Keratinocyte (primary cell): ENCODE data around the gene PLA2G2F. TPM values are rescaled to one million over a fixed set of nuclear protein-coding genes. Genes with fewer than 3 reads are reported as not detected.

Experiments
- DNase-seq: peaks from one replicate; pipeline ENCODE4 v3.0.0-alpha.2; 2011; ENCODE audit warnings: low read depth, missing footprints, low spot score
- FAIRE-seq: peaks from 2 replicates; lab custom pipeline; 2011; peaks lifted over from hg19 to GRCh38; lab: Jason Lieb, UNC
- H2AFZ ChIP-seq: 2 replicates; pipeline ENCODE4 v1.6.0; 2012; ENCODE audit warnings: low read length, control low read depth, inconsistent platforms; ENCODE audit not compliant: control insufficient read depth
- H3K27ac ChIP-seq: 2 replicates; pipeline ENCODE4 v1.5.1; 2011; ENCODE audit warnings: low read length; ENCODE audit not compliant: control insufficient read depth, insufficient read depth
- H3K27me3 ChIP-seq: 3 replicates; pipeline ENCODE4 v1.6.0; 2011; ENCODE audit warnings: low read length; ENCODE audit not compliant: control insufficient read depth, insufficient read depth; ENCODE audit errors: extremely low read depth
- H3K36me3 ChIP-seq, 2 experiments: 2 replicates in 1 of 2; 3 replicates in 1 of 2; pipeline ENCODE4 v1.5.1; 2011; ENCODE audit warnings: low read length in 2 of 2, mild to moderate bottlenecking in 1 of 2; ENCODE audit not compliant: control insufficient read depth in 2 of 2, insufficient read depth in 2 of 2; ENCODE audit errors: extremely low read depth in 1 of 2
- H3K4me1 ChIP-seq: 3 replicates; pipeline ENCODE4 v1.5.1; 2011; ENCODE audit warnings: low read length; ENCODE audit not compliant: control insufficient read depth, insufficient read depth; ENCODE audit errors: extremely low read depth
- H3K4me2 ChIP-seq: 3 replicates; pipeline ENCODE4 v1.6.0; 2011; ENCODE audit warnings: low read depth, low read length; ENCODE audit not compliant: control insufficient read depth, insufficient read depth; ENCODE audit errors: extremely low read depth
- H3K4me3 ChIP-seq, 3 experiments: fragments of 200-600 bp in 1 of 3; sonication (generic) in 1 of 3; 2 replicates in 2 of 3; 3 replicates in 1 of 3; pipeline ENCODE4 v1.5.1; 2011 to 2016; ENCODE audit warnings: low read length in 3 of 3, mild to moderate bottlenecking in 3 of 3, control low read depth in 2 of 3, inconsistent platforms in 1 of 3, low read depth in 1 of 3, mixed read lengths in 1 of 3, mixed run types in 1 of 3, moderate library complexity in 1 of 3; ENCODE audit not compliant: control insufficient read depth in 2 of 3, insufficient read depth in 2 of 3; ENCODE audit errors: extremely low read depth in 1 of 3
- H3K79me2 ChIP-seq: 2 replicates; pipeline ENCODE4 v1.6.0; 2012; ENCODE audit warnings: low read length; ENCODE audit not compliant: control insufficient read depth, insufficient read depth
- H3K9ac ChIP-seq: 3 replicates; pipeline ENCODE4 v1.6.0; 2011; ENCODE audit warnings: low read length; ENCODE audit not compliant: control insufficient read depth, insufficient read depth; ENCODE audit errors: extremely low read depth
- H3K9me1 ChIP-seq: 3 replicates; pipeline ENCODE4 v1.6.0; 2011; ENCODE audit warnings: low read length; ENCODE audit not compliant: control insufficient read depth, insufficient read depth; ENCODE audit errors: extremely low read depth
- H3K9me3 ChIP-seq: 2 replicates; pipeline ENCODE4 v1.5.1; 2012; ENCODE audit warnings: low read depth, low read length; ENCODE audit not compliant: control insufficient read depth
- H4K20me1 ChIP-seq: 3 replicates; pipeline ENCODE4 v1.6.0; 2011; ENCODE audit warnings: low read length; ENCODE audit not compliant: control insufficient read depth, insufficient read depth; ENCODE audit errors: extremely low read depth
- CTCF ChIP-seq, 3 experiments: IDR thresholded peaks in 1 of 3; conservative IDR thresholded peaks in 1 of 3; optimal IDR thresholded peaks in 1 of 3; 2 replicates in 2 of 3; 3 replicates in 1 of 3; pipeline versions ENCODE3 to v1.5.1; 2011; ENCODE audit warnings: low read length in 3 of 3, mild to moderate bottlenecking in 3 of 3, moderate library complexity in 2 of 3, control low read depth in 1 of 3, inconsistent platforms in 1 of 3; ENCODE audit not compliant: insufficient read depth in 2 of 3; ENCODE audit errors: extremely low read depth in 1 of 3
- EZH2 ChIP-seq: IDR thresholded peaks from one replicate; pipeline ENCODE4 v1.6.1; 2012; ENCODE audit warnings: inconsistent platforms, mild to moderate bottlenecking, low read length, moderate library complexity
- dilution Hi-C: fragments of 300-500 bp; cut with MboI; formaldehyde crosslinking; loops from one replicate; pipeline ENCODE4 v1.7.0; 2020; ENCODE audit warnings: low sequenced_read_pairs; ENCODE audit not compliant: extremely low pct_ligation_motif_present
- polyA plus RNA-seq, 5 experiments: library from polyadenylated mRNA; depleted of rRNA in 3 of 5; stranded (reverse) in 3 of 5; stranded (forward) in 1 of 5; unstranded in 1 of 5; fragments of >200 nt; gene quantifications; 1 replicate in 1 of 5; 2 replicates in 3 of 5; 3 replicates in 1 of 5; pipeline versions ENCODE4 v1.2.1 to v1.2.3, GENCODE V29; 2011 to 2012; ENCODE audit warnings: missing spikeins in 2 of 5, low read depth in 1 of 5, low replicate concordance in 1 of 5

Gene PLA2G2F
- polyA plus RNA-seq, 1 donor (not counting 4 experiments of a cell fraction or from before 2014, with no cell fraction given): 0.26 TPM

- H3K4me2 ChIP-seq: no peak overlapping the region
- no peak overlapping the region for H3K4me3 ChIP-seq
- H3K36me3 ChIP-seq: no peaks in the 10 kb centered on the region
- no peaks in the 10 kb centered on the region for H3K9me1 ChIP-seq
- H3K4me1 ChIP-seq: peaks cover 13% of the 10 kb centered on the region
- H3K9ac ChIP-seq: no peak overlapping the region
- no peak overlapping the region for H3K27ac ChIP-seq
- H4K20me1 ChIP-seq: no peaks in the 10 kb centered on the region
- H3K9me3 ChIP-seq: no peaks in the 10 kb centered on the region
- DNase-seq (no peak), FAIRE-seq (no peak)
- no peak overlapping the region for H2AFZ ChIP-seq
- H3K79me2 ChIP-seq: no peaks in the 10 kb centered on the region
- no peaks in the 10 kb centered on the region for H3K27me3 ChIP-seq
- dilution Hi-C loops: no loop called here
- TF ChIP-seq EZH2: no peak
- TF ChIP-seq CTCF (optimal IDR thresholded peaks at IDR 0.05 in 1 of 3, IDR thresholded peaks at IDR 0.05 in 1 of 3, conservative IDR thresholded peaks at IDR 0.05 in 1 of 3; ENCODE audit: extremely low read depth in 1 of 3, insufficient read depth in 2 of 3, low read length in 3 of 3): no peak
These were observed 30.6 kb upstream of the PLA2G2F start for GRCh38 chr1:20108366-20109123.

GRCh38 chr1:20109223-20109856 is 29.8 kb upstream of the PLA2G2F start:
- no peaks in the 10 kb centered on the region for H3K27me3 ChIP-seq
- H3K9me3 ChIP-seq: no peaks in the 10 kb centered on the region
- H3K36me3 ChIP-seq: no peaks in the 10 kb centered on the region
- no peaks in the 10 kb centered on the region for H4K20me1 ChIP-seq
- no peak overlapping the region for H3K4me2 ChIP-seq
- H3K9me1 ChIP-seq: no peaks in the 10 kb centered on the region
- DNase-seq (peak; percentile 19), FAIRE-seq (peak; percentile 71)
- dilution Hi-C loops: no loop called here
- peak in 2 of 3 experiments; percentile 13 to 36 for TF ChIP-seq CTCF (optimal IDR thresholded peaks at IDR 0.05 in 1 of 3, IDR thresholded peaks at IDR 0.05 in 1 of 3, conservative IDR thresholded peaks at IDR 0.05 in 1 of 3; ENCODE audit: extremely low read depth in 1 of 3, insufficient read depth in 2 of 3, low read length in 3 of 3)
- TF ChIP-seq EZH2: no peak
- no peaks in the 10 kb centered on the region for H3K79me2 ChIP-seq
- H2AFZ ChIP-seq: no peak overlapping the region
- H3K4me1 ChIP-seq: peaks cover 13% of the 10 kb centered on the region
- H3K27ac ChIP-seq: no peak overlapping the region
- no peak overlapping the region for H3K4me3 ChIP-seq
- H3K9ac ChIP-seq: no peak overlapping the region
